Measurements from ENCODE around the gene TNFRSF12A. TPM values are rescaled to one million over a fixed set of nuclear protein-coding genes. Genes with fewer than 3 reads are reported as not detected.

Gene TNFRSF12A
- total and polyA plus RNA-seq, 2 of the 13 experiments (the other 11 are each of a cell fraction or from before 2014, with no cell fraction given) = 61.9 to 66.0 TPM

DNA sequence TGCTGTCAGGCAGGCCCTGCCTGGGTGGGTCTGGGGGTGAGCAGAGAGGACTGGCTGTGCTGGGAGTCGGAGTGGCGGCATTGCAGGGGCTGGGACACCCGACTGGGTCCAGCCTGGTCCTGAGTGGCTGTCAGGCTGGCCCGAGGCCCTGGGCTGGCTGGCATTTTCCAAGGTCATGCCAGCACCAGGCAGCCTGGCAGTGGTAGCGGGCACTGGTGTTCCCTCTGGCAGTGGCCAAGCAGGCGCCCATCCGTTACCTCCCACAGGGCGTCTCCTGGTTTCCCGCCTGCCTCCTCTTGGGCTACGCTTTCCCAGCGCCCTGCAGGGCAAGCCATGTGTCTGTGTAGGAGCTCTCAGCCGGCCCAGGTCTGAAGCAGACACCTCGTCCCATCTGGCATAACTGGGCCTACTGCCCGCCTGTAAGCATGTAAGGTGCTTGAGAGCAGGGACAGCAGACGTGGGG is 34.2 kb upstream of the TNFRSF12A start (continued):
- TF ChIP-seq, protein P1, sequence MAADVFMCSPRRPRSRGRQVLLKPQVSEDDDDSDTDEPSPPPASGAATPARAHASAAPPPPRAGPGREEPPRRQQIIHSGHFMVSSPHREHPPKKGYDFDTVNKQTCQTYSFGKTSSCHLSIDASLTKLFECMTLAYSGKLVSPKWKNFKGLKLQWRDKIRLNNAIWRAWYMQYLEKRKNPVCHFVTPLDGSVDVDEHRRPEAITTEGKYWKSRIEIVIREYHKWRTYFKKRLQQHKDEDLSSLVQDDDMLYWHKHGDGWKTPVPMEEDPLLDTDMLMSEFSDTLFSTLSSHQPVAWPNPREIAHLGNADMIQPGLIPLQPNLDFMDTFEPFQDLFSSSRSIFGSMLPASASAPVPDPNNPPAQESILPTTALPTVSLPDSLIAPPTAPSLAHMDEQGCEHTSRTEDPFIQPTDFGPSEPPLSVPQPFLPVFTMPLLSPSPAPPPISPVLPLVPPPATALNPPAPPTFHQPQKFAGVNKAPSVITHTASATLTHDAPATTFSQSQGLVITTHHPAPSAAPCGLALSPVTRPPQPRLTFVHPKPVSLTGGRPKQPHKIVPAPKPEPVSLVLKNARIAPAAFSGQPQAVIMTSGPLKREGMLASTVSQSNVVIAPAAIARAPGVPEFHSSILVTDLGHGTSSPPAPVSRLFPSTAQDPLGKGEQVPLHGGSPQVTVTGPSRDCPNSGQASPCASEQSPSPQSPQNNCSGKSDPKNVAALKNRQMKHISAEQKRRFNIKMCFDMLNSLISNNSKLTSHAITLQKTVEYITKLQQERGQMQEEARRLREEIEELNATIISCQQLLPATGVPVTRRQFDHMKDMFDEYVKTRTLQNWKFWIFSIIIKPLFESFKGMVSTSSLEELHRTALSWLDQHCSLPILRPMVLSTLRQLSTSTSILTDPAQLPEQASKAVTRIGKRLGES (CRISPR knock-in tag; IDR thresholded peaks at IDR 0.05; ENCODE audit: borderline replicate concordance) = no peak
- TF ChIP-seq, protein P2, sequence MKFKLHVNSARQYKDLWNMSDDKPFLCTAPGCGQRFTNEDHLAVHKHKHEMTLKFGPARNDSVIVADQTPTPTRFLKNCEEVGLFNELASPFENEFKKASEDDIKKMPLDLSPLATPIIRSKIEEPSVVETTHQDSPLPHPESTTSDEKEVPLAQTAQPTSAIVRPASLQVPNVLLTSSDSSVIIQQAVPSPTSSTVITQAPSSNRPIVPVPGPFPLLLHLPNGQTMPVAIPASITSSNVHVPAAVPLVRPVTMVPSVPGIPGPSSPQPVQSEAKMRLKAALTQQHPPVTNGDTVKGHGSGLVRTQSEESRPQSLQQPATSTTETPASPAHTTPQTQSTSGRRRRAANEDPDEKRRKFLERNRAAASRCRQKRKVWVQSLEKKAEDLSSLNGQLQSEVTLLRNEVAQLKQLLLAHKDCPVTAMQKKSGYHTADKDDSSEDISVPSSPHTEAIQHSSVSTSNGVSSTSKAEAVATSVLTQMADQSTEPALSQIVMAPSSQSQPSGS (CRISPR knock-in tag; IDR thresholded peaks at IDR 0.05) = no peak
- TF ChIP-seq HNRNPL (IDR thresholded peaks at IDR 0.05; ENCODE audit: low read depth, low read length) (0 out of 2 replicates have a peak, but pooled peaks have one; percentile 45), FOXK1 (CRISPR knock-in tag; IDR thresholded peaks at IDR 0.05; ENCODE audit: borderline replicate concordance, low read depth) (no peak), ZNF143 (CRISPR knock-in tag; IDR thresholded peaks at IDR 0.05) (no peak), CCAR2 (optimal IDR thresholded peaks at IDR 0.05; ENCODE audit: low read depth, low read length) (no peak), KDM2A (CRISPR knock-in tag; IDR thresholded peaks at IDR 0.05; ENCODE audit: borderline replicate concordance, low read depth) (no peak), ZNF672 (CRISPR knock-in tag; IDR thresholded peaks at IDR 0.05) (no peak)
- TF ChIP-seq, protein P3, sequence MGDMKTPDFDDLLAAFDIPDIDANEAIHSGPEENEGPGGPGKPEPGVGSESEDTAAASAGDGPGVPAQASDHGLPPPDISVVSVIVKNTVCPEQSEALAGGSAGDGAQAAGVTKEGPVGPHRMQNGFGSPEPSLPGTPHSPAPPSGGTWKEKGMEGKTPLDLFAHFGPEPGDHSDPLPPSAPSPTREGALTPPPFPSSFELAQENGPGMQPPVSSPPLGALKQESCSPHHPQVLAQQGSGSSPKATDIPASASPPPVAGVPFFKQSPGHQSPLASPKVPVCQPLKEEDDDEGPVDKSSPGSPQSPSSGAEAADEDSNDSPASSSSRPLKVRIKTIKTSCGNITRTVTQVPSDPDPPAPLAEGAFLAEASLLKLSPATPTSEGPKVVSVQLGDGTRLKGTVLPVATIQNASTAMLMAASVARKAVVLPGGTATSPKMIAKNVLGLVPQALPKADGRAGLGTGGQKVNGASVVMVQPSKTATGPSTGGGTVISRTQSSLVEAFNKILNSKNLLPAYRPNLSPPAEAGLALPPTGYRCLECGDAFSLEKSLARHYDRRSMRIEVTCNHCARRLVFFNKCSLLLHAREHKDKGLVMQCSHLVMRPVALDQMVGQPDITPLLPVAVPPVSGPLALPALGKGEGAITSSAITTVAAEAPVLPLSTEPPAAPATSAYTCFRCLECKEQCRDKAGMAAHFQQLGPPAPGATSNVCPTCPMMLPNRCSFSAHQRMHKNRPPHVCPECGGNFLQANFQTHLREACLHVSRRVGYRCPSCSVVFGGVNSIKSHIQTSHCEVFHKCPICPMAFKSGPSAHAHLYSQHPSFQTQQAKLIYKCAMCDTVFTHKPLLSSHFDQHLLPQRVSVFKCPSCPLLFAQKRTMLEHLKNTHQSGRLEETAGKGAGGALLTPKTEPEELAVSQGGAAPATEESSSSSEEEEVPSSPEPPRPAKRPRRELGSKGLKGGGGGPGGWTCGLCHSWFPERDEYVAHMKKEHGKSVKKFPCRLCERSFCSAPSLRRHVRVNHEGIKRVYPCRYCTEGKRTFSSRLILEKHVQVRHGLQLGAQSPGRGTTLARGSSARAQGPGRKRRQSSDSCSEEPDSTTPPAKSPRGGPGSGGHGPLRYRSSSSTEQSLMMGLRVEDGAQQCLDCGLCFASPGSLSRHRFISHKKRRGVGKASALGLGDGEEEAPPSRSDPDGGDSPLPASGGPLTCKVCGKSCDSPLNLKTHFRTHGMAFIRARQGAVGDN (CRISPR knock-in tag; IDR thresholded peaks at IDR 0.05) = 0 out of 2 replicates have a peak, but pooled peaks have one; percentile 1
- TF ChIP-seq, protein P4, sequence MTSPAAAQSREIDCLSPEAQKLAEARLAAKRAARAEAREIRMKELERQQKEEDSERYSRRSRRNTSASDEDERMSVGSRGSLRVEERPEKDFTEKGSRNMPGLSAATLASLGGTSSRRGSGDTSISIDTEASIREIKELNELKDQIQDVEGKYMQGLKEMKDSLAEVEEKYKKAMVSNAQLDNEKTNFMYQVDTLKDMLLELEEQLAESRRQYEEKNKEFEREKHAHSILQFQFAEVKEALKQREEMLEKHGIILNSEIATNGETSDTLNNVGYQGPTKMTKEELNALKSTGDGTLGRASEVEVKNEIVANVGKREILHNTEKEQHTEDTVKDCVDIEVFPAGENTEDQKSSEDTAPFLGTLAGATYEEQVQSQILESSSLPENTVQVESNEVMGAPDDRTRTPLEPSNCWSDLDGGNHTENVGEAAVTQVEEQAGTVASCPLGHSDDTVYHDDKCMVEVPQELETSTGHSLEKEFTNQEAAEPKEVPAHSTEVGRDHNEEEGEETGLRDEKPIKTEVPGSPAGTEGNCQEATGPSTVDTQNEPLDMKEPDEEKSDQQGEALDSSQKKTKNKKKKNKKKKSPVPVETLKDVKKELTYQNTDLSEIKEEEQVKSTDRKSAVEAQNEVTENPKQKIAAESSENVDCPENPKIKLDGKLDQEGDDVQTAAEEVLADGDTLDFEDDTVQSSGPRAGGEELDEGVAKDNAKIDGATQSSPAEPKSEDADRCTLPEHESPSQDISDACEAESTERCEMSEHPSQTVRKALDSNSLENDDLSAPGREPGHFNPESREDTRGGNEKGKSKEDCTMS (CRISPR knock-in tag; conservative IDR thresholded peaks at IDR 0.05) = no peak

Measured in HepG2 (cell line).